GM19035 (cell line): ENCODE data around the gene PDIK1L.

Experiments
- ATAC-seq: cut with Tn5 transposase; IDR thresholded peaks from one replicate; pipeline ENCODE4 v1.9.1; 2021; ENCODE audit not compliant: unreplicated experiment

The PDIK1L gene

GRCh38 chr1:26153966-26154532, 42.4 kb downstream of the PDIK1L start:
- no peak for ATAC-seq

GRCh38 chr1:26154750-26155149, 43.1 kb downstream of the PDIK1L start:
- no peak for ATAC-seq

- no peak for ATAC-seq
Measured at GRCh38 chr1:26155370-26156284, 44.0 kb downstream of the PDIK1L start.

GRCh38 chr1:26156285-26157038, 44.8 kb downstream of the PDIK1L start:
- ATAC-seq, result no peak

GRCh38 chr1:26158271-26158907, 46.8 kb downstream of the PDIK1L start:
- ATAC-seq, result no peak

- ATAC-seq, result no peak
Measured at GRCh38 chr1:26158908-26159742, 47.5 kb downstream of the PDIK1L start, which contains the start of gene FAM110D. Gene FAM110D, plus strand, starts transcription at chr1:26159079. Its CDS starts 2,213 bp downstream, at chr1:26161292.

GRCh38 chr1:26159743-26160039, 48.1 kb downstream of the PDIK1L start:
- no peak for ATAC-seq

- ATAC-seq, result no peak
Measured at GRCh38 chr1:26160527-26161414, 49.1 kb downstream of the PDIK1L start.

- ATAC-seq, result no peak
Measured at GRCh38 chr1:26161415-26162219, 50.0 kb downstream of the PDIK1L start.

- no peak for ATAC-seq
Measured at GRCh38 chr1:26162220-26162709, 50.6 kb downstream of the PDIK1L start.

GRCh38 chr1:26163684-26164035, 52.0 kb downstream of the PDIK1L start:
- no peak for ATAC-seq

GRCh38 chr1:26164036-26164860, 52.6 kb downstream of the PDIK1L start:
- ATAC-seq, result no peak

- no peak for ATAC-seq
Measured at GRCh38 chr1:26164861-26165842, 53.5 kb downstream of the PDIK1L start.

GRCh38 chr1:26166719-26167281, 55.2 kb downstream of the PDIK1L start:
- no peak for ATAC-seq

GRCh38 chr1:26168410-26169197, 57.0 kb downstream of the PDIK1L start, which contains the start of gene C1orf232:
Gene C1orf232, minus strand, starts transcription at chr1:26168963. Its CDS starts 464 bp downstream, at chr1:26168499.
- no peak for ATAC-seq
